Measurements from ENCODE around the gene MTHFD2L. TPM values are rescaled to one million over a fixed set of nuclear protein-coding genes. Genes with fewer than 3 reads are reported as not detected.

MTHFD2L gene
- total RNA-seq, result 4.6 and 6.3 TPM in 2 replicates

GRCh38 chr4:74157561-74158465, at the start of gene MTHFD2L:
MTHFD2L (plus strand) TSS chr4:74158118; CDS start chr4:74158139, 21 bp downstream.

GRCh38 chr4:74308215-74308614, 150.3 kb downstream of the MTHFD2L start, which contains the start of gene EPGN:
EPGN (plus strand) TSS chr4:74308470; CDS start chr4:74308534, 64 bp downstream.

Other genes with a start within 250 kb of the MTHFD2L start
- gene PF4, start 176.1 kb upstream of the MTHFD2L start, total RNA-seq, result 1.8 TPM in 1 of 2 replicates, not detected in the other
- gene PPBP, start 169.9 kb upstream of the MTHFD2L start, total RNA-seq, result not detected in 2 replicates
- gene CXCL5, start 159.4 kb upstream of the MTHFD2L start, total RNA-seq, result 1.7 and 2.7 TPM in 2 replicates
- 0.18 and 1.4 TPM in 2 replicates for gene CXCL3, start 119.4 kb upstream of the MTHFD2L start, total RNA-seq
- 0.29 and 2.8 TPM in 2 replicates for gene CXCL2, start 58.9 kb upstream of the MTHFD2L start, total RNA-seq
- gene EPGN, start 150.4 kb downstream of the MTHFD2L start, total RNA-seq, result not detected in 2 replicates
- 0.58 and 0.89 TPM in 2 replicates for gene EREG, start 207.0 kb downstream of the MTHFD2L start, total RNA-seq

Measured in myometrial cell (primary cell).